Esophagus muscularis mucosa (tissue), 4 donors: Measurements from ENCODE around the gene ALDH1L2. TPM values are rescaled to one million over a fixed set of nuclear protein-coding genes. Genes with fewer than 3 reads are reported as not detected.

Experiments used
- DNase-seq: peaks from one replicate; pipeline ENCODE4 v3.0.0-alpha.2; 2017; ENCODE audit errors: extremely low spot score
- H3K27ac ChIP-seq, 4 donors: fragments of 200-600 bp; sonication (generic); replicated peaks in 1 of 4; 1 replicate in 3 of 4; 2 replicates in 1 of 4; pipeline ENCODE4 v1.5.1; 2016 to 2019; ENCODE audit warnings: mild to moderate bottlenecking in 1 of 4
- H3K27me3 ChIP-seq, 4 donors: fragments of 200-600 bp; sonication (generic); one replicate each; pipeline versions ENCODE4 v1.5.1 to v1.6.0; 2016 to 2019
- H3K36me3 ChIP-seq, 4 donors: fragments of 200-600 bp; sonication (generic); one replicate each; pipeline ENCODE4 v1.5.1; 2016 to 2019
- H3K4me1 ChIP-seq, 4 donors: fragments of 200-600 bp; sonication (generic); one replicate each; pipeline ENCODE4 v1.5.1; 2016 to 2019
- H3K4me3 ChIP-seq, 4 donors: fragments of 200-600 bp; sonication (generic); 1 replicate in 2 of 4; 2 replicates in 2 of 4; pipeline ENCODE4 v1.5.1; 2016 to 2019; ENCODE audit warnings: mild to moderate bottlenecking in 4 of 4, moderate library complexity in 1 of 4
- H3K9me3 ChIP-seq, 4 donors: fragments of 200-600 bp; sonication (generic); 1 replicate in 3 of 4; 2 replicates in 1 of 4; pipeline ENCODE4 v1.5.1; 2016 to 2019
- CTCF ChIP-seq, 3 experiments: fragments of 200-600 bp in 2 of 3; fragments of 450-650 bp in 1 of 3; sonication (generic) in 2 of 3; IDR thresholded peaks; one replicate each; pipeline ENCODE4 v1.5.1; 2017 to 2019; ENCODE audit warnings: antibody characterized with exemption in 3 of 3, mild to moderate bottlenecking in 2 of 3, moderate library complexity in 1 of 3
- EP300 ChIP-seq: sonication (generic); formaldehyde crosslinking; IDR thresholded peaks from one replicate; pipeline ENCODE4 v1.6.1; 2017; ENCODE audit warnings: antibody characterized with exemption
- POLR2A ChIP-seq: fragments of 450-650 bp; IDR thresholded peaks from one replicate; pipeline ENCODE4 v1.6.1; 2017; ENCODE audit warnings: antibody characterized with exemption, moderate library complexity, mild to moderate bottlenecking, low read depth
- POLR2AphosphoS5 ChIP-seq, 2 donors: sonication (generic); formaldehyde crosslinking; IDR thresholded peaks; one replicate each; pipeline ENCODE4 v1.6.1; 2017; ENCODE audit warnings: antibody characterized with exemption in 2 of 2
- WGBS: methylation state at CpG from one replicate; pipeline ENCODE4 v1.1.5; 2018; 5-methylcytosine and 5-hydroxymethylcytosine counted together
- intact Hi-C: fragments of 100-400 bp; cut with DNase I; formaldehyde crosslinking; loops from one replicate; pipeline ENCODE4 v1.15.1; 2023
- total RNA-seq, 4 donors: library from RNA; depleted of rRNA; stranded (reverse); fragments of >200 nt; gene quantifications; one replicate each; pipeline versions ENCODE4 v1.1.0 to v1.2.1, GENCODE V29; 2016

The ALDH1L2 gene
- 10 to 100 TPM in 1 of 4 donors, 1 to 10 TPM in 3; 2.3 to 10.4 (median 5.2) TPM for total RNA-seq

- no peak for TF ChIP-seq EP300
- TF ChIP-seq POLR2AphosphoS5 (IDR thresholded peaks at IDR 0.05), result peak in 1 of 2 donors; percentile 19
- intact Hi-C loops, result no loop called here
- H3K36me3 ChIP-seq, result no peaks in the 10 kb centered on the region
- peak within 1 kb of the TSS; percentile 62 to 68 (median 64) for H3K4me3 ChIP-seq
- H3K27me3 ChIP-seq, result no peaks in the 10 kb centered on the region
- H3K4me1 ChIP-seq, result peaks cover 9 to 26% (median 22%) of the 10 kb centered on the region in 4 donors
- no peaks in the 10 kb centered on the region for H3K9me3 ChIP-seq
- H3K27ac ChIP-seq, result peak within 1 kb of the TSS; percentile 65 to 75 (median 69)
- peak; percentile 95 for DNase-seq
- 38% methylated on average over 40 of the region's 75 CpGs for WGBS
These were observed at the start of gene ALDH1L2 for GRCh38 chr12:105084251-105085250. Gene ALDH1L2, minus strand, starts transcription at chr12:105084458. Its CDS starts 22 bp downstream, at chr12:105084436.

- Histone ChIP-seq H3K36me3 (peaks cover 58 to 100% (median 87%) of the 10 kb centered on the region in 4 donors), H3K4me1 (no peaks in the 10 kb centered on the region), H3K9me3 (no peaks in the 10 kb centered on the region), H3K27me3 (no peaks in the 10 kb centered on the region), H3K4me3 (no peak overlapping the region), H3K27ac (no peak overlapping the region)
- TF ChIP-seq CTCF (IDR thresholded peaks at IDR 0.05) (no peak), POLR2AphosphoS5 (IDR thresholded peaks at IDR 0.05) (no peak), EP300 (no peak), POLR2A (no peak)
- WGBS, result 89% methylated on average over 2 of the region's 2 CpGs
- intact Hi-C loops, result no loop called here
- DNase-seq, result no peak
These were observed 36.3 kb upstream of the ALDH1L2 start for GRCh38 chr12:105120551-105120950.

GRCh38 chr12:105116969-105117368 is 32.7 kb upstream of the ALDH1L2 start:
- intact Hi-C loops, result no loop called here
- TF ChIP-seq CTCF (IDR thresholded peaks at IDR 0.05) (no peak), POLR2A (no peak), EP300 (no peak), POLR2AphosphoS5 (IDR thresholded peaks at IDR 0.05) (no peak)
- Histone ChIP-seq H3K27ac (no peak overlapping the region), H3K27me3 (no peaks in the 10 kb centered on the region), H3K9me3 (no peaks in the 10 kb centered on the region), H3K4me1 (peaks cover 0 to 12% (median 10%) of the 10 kb centered on the region in 4 donors), H3K36me3 (peaks cover 26 to 93% (median 65%) of the 10 kb centered on the region in 4 donors), H3K4me3 (no peak overlapping the region)
- no peak for DNase-seq
- WGBS, result 74% methylated on average over 1 of the region's 1 CpG

- DNase-seq, result no peak
- H3K27ac ChIP-seq, result no peak overlapping the region
- H3K27me3 ChIP-seq, result no peaks in the 10 kb centered on the region
- peaks cover 9 to 58% (median 31%) of the 10 kb centered on the region in 4 donors for H3K36me3 ChIP-seq
- no peak for TF ChIP-seq EP300
- TF ChIP-seq POLR2AphosphoS5 (IDR thresholded peaks at IDR 0.05), result no peak
- no peak for TF ChIP-seq POLR2A
- no peak for TF ChIP-seq CTCF (IDR thresholded peaks at IDR 0.05)
- peaks cover 17 to 45% (median 42%) of the 10 kb centered on the region in 4 donors for H3K4me1 ChIP-seq
- H3K4me3 ChIP-seq, result no peak overlapping the region
- no peaks in the 10 kb centered on the region for H3K9me3 ChIP-seq
- WGBS, result 98% methylated on average over 3 of the region's 3 CpGs
- intact Hi-C loops, result no loop called here
These were observed 28.8 kb upstream of the ALDH1L2 start for GRCh38 chr12:105113094-105113493.

GRCh38 chr12:105110851-105111250 is 26.6 kb upstream of the ALDH1L2 start:
- Histone ChIP-seq H3K4me1 (peaks cover 17 to 49% (median 47%) of the 10 kb centered on the region in 4 donors), H3K4me3 (no peak overlapping the region), H3K27ac (no peak overlapping the region), H3K36me3 (peaks cover 1 to 35% (median 14%) of the 10 kb centered on the region in 4 donors), H3K9me3 (no peaks in the 10 kb centered on the region), H3K27me3 (no peaks in the 10 kb centered on the region)
- intact Hi-C loops, result no loop called here
- 72% methylated on average over 4 of the region's 4 CpGs for WGBS
- DNase-seq, result no peak
- TF ChIP-seq CTCF (IDR thresholded peaks at IDR 0.05) (no peak), POLR2A (no peak), EP300 (no peak), POLR2AphosphoS5 (IDR thresholded peaks at IDR 0.05) (no peak)
